Spleen (tissue), 11 donors: Measurements from ENCODE around the gene CHCHD6. TPM values are rescaled to one million over a fixed set of nuclear protein-coding genes. Genes with fewer than 3 reads are reported as not detected.

Experiments used
- DNase-seq: peaks from one replicate; pipeline ENCODE4 v3.0.0-alpha.2; 2020
- H3K27ac ChIP-seq, 8 donors: fragments of 200-600 bp; sonication (generic) in 7 of 8; 1 replicate in 4 of 8; 2 replicates in 4 of 8; pipeline versions ENCODE4 v1.5.0 to v1.8.0; 2016 to 2021; ENCODE audit warnings: inconsistent platforms in 4 of 8, mild to moderate bottlenecking in 4 of 8, moderate library complexity in 1 of 8
- H3K27me3 ChIP-seq, 7 donors: fragments of 200-600 bp; sonication (generic) in 6 of 7; replicated peaks in 1 of 7; 1 replicate in 4 of 7; 2 replicates in 3 of 7; pipeline versions ENCODE4 v1.5.0 to v1.8.0; 2016 to 2021; ENCODE audit warnings: inconsistent platforms in 3 of 7, mild to moderate bottlenecking in 1 of 7
- H3K36me3 ChIP-seq, 6 donors: fragments of 200-600 bp; sonication (generic) in 5 of 6; 1 replicate in 4 of 6; 2 replicates in 2 of 6; pipeline versions ENCODE4 v1.5.0 to v1.8.0; 2016 to 2021; ENCODE audit warnings: inconsistent platforms in 2 of 6
- H3K4me1 ChIP-seq, 6 donors: fragments of 200-600 bp; sonication (generic) in 5 of 6; 1 replicate in 3 of 6; 2 replicates in 3 of 6; pipeline versions ENCODE4 v1.5.0 to v1.8.0; 2016 to 2021; ENCODE audit warnings: inconsistent platforms in 3 of 6
- H3K4me3 ChIP-seq, 8 donors: fragments of 200-600 bp; sonication (generic) in 7 of 8; 1 replicate in 4 of 8; 2 replicates in 4 of 8; pipeline versions ENCODE4 v1.5.0 to v1.8.0; 2016 to 2021; ENCODE audit warnings: inconsistent platforms in 4 of 8, mild to moderate bottlenecking in 4 of 8, moderate library complexity in 2 of 8
- H3K9me3 ChIP-seq, 8 donors: fragments of 200-600 bp; sonication (generic) in 7 of 8; 1 replicate in 4 of 8; 2 replicates in 4 of 8; pipeline versions ENCODE4 v1.5.0 to v1.8.0; 2016 to 2021; ENCODE audit warnings: inconsistent platforms in 4 of 8
- CTCF ChIP-seq, 11 experiments: fragments of 200-600 bp in 7 of 11; fragments of 450-650 bp in 4 of 11; sonication (generic) in 4 of 11; IDR thresholded peaks in 8 of 11; conservative IDR thresholded peaks in 3 of 11; 1 replicate in 7 of 11; 2 replicates in 4 of 11; pipeline versions ENCODE4 v1.4.0 to v1.8.0; 2016 to 2021; ENCODE audit warnings: antibody characterized with exemption in 11 of 11, inconsistent platforms in 4 of 11, mild to moderate bottlenecking in 1 of 11
- POLR2A ChIP-seq, 3 donors: fragments of 450-650 bp; IDR thresholded peaks; one replicate each; pipeline ENCODE4 v1.5.1; 2017; ENCODE audit warnings: antibody characterized with exemption in 3 of 3, mild to moderate bottlenecking in 1 of 3
- POLR2AphosphoS5 ChIP-seq, 3 donors: sonication (generic); formaldehyde crosslinking; IDR thresholded peaks; one replicate each; pipeline ENCODE4 v1.5.1; 2017; ENCODE audit warnings: antibody characterized with exemption in 3 of 3
- whole genome bisulfite sequencing, 5 donors: extraction: QIAGEN DNeasy Blood & Tissue Kit in 3 of 5; methylation state at CpG; one replicate each; pipeline versions ENCODE4 v1.1.5 to v1.1.7; 2013 to 2018; 5-methylcytosine and 5-hydroxymethylcytosine counted together
- intact Hi-C: fragments of 100-400 bp; cut with DNase I; formaldehyde crosslinking; loops from one replicate; pipeline ENCODE4 v1.15.0; 2023; ENCODE audit warnings: low total_unique reads
- polyA plus RNA-seq, 3 donors: library from polyadenylated mRNA; stranded (reverse); fragments of 200-250 nt; gene quantifications; one replicate each; pipeline ENCODE4 v1.2.1, GENCODE V29; 2013
- total RNA-seq, 7 donors: library from RNA; depleted of rRNA in 3 of 7; stranded (reverse); fragments of >200 nt in 3 of 7; fragmentation: NEBNext Ultra II Directional in 4 of 7; extraction: Animal tissue kit (Norgen Biotek cat#: 25700) in 4 of 7; gene quantifications; one replicate each; pipeline versions ENCODE4 v1.1.0 to v1.2.1, GENCODE V29; 2016 to 2021
- donor health status: healthy with polysubstance abuse.
- donor health status: DM: no; HTN: no; CAD: no; lungs with moderate emphysema.
- donor health status: DM: no; HTN: no; CAD: no.
- donor health status: Bipolar disorder and iron deficiency.
- donor health status: healthy.
- donor health status: DM: no; HTN: no; CAD: no.
- donor health status: DM: yes; HTN: yes; CAD: no.

The CHCHD6 gene
- total and polyA plus RNA-seq, 10 donors: 6.3 to 39.1 (median 11.8) TPM

- Histone ChIP-seq H3K27me3 (peaks cover 0 to 68% (median 0%) of the 10 kb centered on the region in 7 donors), H3K27ac (no peak overlapping the region), H3K36me3 (no peaks in the 10 kb centered on the region), H3K9me3 (peaks cover 0 to 7% (median 0%) of the 10 kb centered on the region in 8 donors), H3K4me3 (no peak overlapping the region), H3K4me1 (no peaks in the 10 kb centered on the region)
- intact Hi-C loops: no loop called here
- 80 to 94% (median 92%) methylated on average over 8 of the region's 8 CpGs for WGBS, 5 donors
- TF ChIP-seq POLR2AphosphoS5 (IDR thresholded peaks at IDR 0.05): no peak
- no peak for TF ChIP-seq CTCF (IDR thresholded peaks at IDR 0.05 in 8 of 11, conservative IDR thresholded peaks at IDR 0.05 in 3 of 11)
- no peak for TF ChIP-seq POLR2A (IDR thresholded peaks at IDR 0.05)
- no peak for DNase-seq
Measured at GRCh38 chr3:126663750-126664149, 40.3 kb upstream of the CHCHD6 start.

DNA sequence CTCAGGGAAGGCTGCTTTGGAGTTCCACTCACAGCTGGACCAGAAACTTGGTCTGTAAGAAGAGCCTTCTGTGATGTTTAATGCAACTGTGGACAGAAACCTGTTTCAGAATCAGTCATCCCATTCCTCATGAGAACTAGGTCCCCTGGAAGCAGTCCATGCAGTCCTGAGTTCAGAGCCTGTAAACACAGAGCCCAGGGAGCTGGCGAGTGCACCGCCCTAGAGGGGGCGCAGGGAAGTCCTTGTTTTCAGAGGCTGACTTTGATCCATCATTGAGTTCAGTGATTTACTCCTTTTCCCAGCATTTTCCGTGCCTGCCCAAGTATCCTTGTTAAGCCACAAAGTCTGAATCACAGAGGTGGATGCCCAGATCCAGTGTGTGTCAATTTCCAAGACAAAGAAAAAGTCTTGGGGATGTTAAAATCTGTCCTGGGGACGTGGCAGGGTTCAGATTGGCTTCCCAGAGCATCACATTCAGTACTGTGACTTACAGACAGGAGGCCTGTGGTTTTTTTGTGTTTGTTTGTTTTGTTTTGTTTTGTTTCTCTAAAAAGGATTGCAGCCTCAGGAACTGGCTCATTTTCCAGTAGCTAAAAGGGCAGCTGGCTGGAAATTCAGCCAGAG is 39.3 kb upstream of the CHCHD6 start:
- Histone ChIP-seq H3K4me1 (no peaks in the 10 kb centered on the region), H3K4me3 (no peak overlapping the region), H3K36me3 (no peaks in the 10 kb centered on the region), H3K27me3 (peaks cover 0 to 58% (median 0%) of the 10 kb centered on the region in 7 donors), H3K9me3 (peaks cover 0 to 3% (median 0%) of the 10 kb centered on the region in 8 donors), H3K27ac (no peak overlapping the region)
- 63 to 82% (median 72%) methylated on average over 5 of the region's 5 CpGs for WGBS, 5 donors
- DNase-seq: no peak
- intact Hi-C loops: no loop called here
- TF ChIP-seq CTCF (IDR thresholded peaks at IDR 0.05 in 8 of 11, conservative IDR thresholded peaks at IDR 0.05 in 3 of 11) (no peak), POLR2AphosphoS5 (IDR thresholded peaks at IDR 0.05) (no peak), POLR2A (IDR thresholded peaks at IDR 0.05) (no peak)

- Histone ChIP-seq H3K4me3 (no peak overlapping the region), H3K4me1 (no peaks in the 10 kb centered on the region), H3K9me3 (peaks cover 0 to 3% (median 0%) of the 10 kb centered on the region in 8 donors), H3K27me3 (peaks cover 0 to 51% (median 0%) of the 10 kb centered on the region in 7 donors), H3K27ac (no peak overlapping the region), H3K36me3 (no peaks in the 10 kb centered on the region)
- intact Hi-C loops: no loop called here
- no peak for DNase-seq
- 62 to 93% (median 87%) methylated on average over 6 of the region's 6 CpGs for WGBS, 5 donors
- no peak for TF ChIP-seq POLR2A (IDR thresholded peaks at IDR 0.05)
- no peak for TF ChIP-seq CTCF (IDR thresholded peaks at IDR 0.05 in 8 of 11, conservative IDR thresholded peaks at IDR 0.05 in 3 of 11)
- no peak for TF ChIP-seq POLR2AphosphoS5 (IDR thresholded peaks at IDR 0.05)
Measured at GRCh38 chr3:126665221-126665936, 38.7 kb upstream of the CHCHD6 start.

- intact Hi-C loops: no loop called here
- H3K9me3 ChIP-seq: peaks cover 0 to 5% (median 0%) of the 10 kb centered on the region in 8 donors
- no peak overlapping the region for H3K4me3 ChIP-seq
- H3K4me1 ChIP-seq: no peaks in the 10 kb centered on the region
- peak; percentile 39 for DNase-seq
- no peak for TF ChIP-seq POLR2AphosphoS5 (IDR thresholded peaks at IDR 0.05)
- TF ChIP-seq POLR2A (IDR thresholded peaks at IDR 0.05): no peak
- no peak for TF ChIP-seq CTCF (IDR thresholded peaks at IDR 0.05 in 8 of 11, conservative IDR thresholded peaks at IDR 0.05 in 3 of 11)
- no peak overlapping the region for H3K27ac ChIP-seq
- 60 to 78% (median 71%) methylated on average over 12 to 15 of the region's 15 CpGs for WGBS, 5 donors
- H3K27me3 ChIP-seq: peaks cover 0 to 44% (median 0%) of the 10 kb centered on the region in 7 donors
- no peaks in the 10 kb centered on the region for H3K36me3 ChIP-seq
Measured at GRCh38 chr3:126665959-126666657, 37.9 kb upstream of the CHCHD6 start.
